ENCODE measurements around the gene PTPRF. TPM values are rescaled to one million over a fixed set of nuclear protein-coding genes. Genes with fewer than 3 reads are reported as not detected.

Gene PTPRF
- total and polyA plus RNA-seq, 2 experiments from 2014 or later: 96.0 to 115 TPM

GRCh38 chr1:43616383-43616782, 85.7 kb downstream of the PTPRF start:
- DNase-seq (ENCODE audit: low spot score): no peak
- no peaks in the 10 kb centered on the region for H3K9me3 ChIP-seq (ENCODE audit: low read depth)
- H4K20me1 ChIP-seq (ENCODE audit: insufficient read depth, poor library complexity, severe bottlenecking): no peaks in the 10 kb centered on the region
- no peaks in the 10 kb centered on the region for H3K27me3 ChIP-seq
- H3K36me3 ChIP-seq (replicated peaks; ENCODE audit: insufficient read depth, low read depth): no peaks in the 10 kb centered on the region
- H3K4me3 ChIP-seq: no peak overlapping the region
- H3K27ac ChIP-seq: no peak overlapping the region
- 96% methylated on average over 6 of the region's 7 CpGs for WGBS (ENCODE audit: low lambda C conversion rate, missing lambda C conversion rate)
- no peak overlapping the region for H3K4me2 ChIP-seq
- H2AFZ ChIP-seq: no peak overlapping the region
- TF ChIP-seq EZH2phosphoT487 (IDR thresholded peaks at IDR 0.05; ENCODE audit: low read depth, severe bottlenecking, unreplicated experiment) (no peak), CTCF (IDR thresholded peaks at IDR 0.05; ENCODE audit: poor library complexity) (no peak), EZH2 (IDR thresholded peaks at IDR 0.05; ENCODE audit: borderline replicate concordance) (no peak)
- no peaks in the 10 kb centered on the region for H3K4me1 ChIP-seq (ENCODE audit: insufficient read depth)
- H3K79me2 ChIP-seq: no peaks in the 10 kb centered on the region
- H3K9me2 ChIP-seq (replicated peaks; ENCODE audit: insufficient read depth): no peaks in the 10 kb centered on the region

GRCh38 chr1:43617011-43617410, 86.3 kb downstream of the PTPRF start:
- H3K4me1 ChIP-seq (ENCODE audit: insufficient read depth): no peaks in the 10 kb centered on the region
- H3K79me2 ChIP-seq: no peaks in the 10 kb centered on the region
- no peaks in the 10 kb centered on the region for H3K36me3 ChIP-seq (replicated peaks; ENCODE audit: insufficient read depth, low read depth)
- H3K4me2 ChIP-seq: no peak overlapping the region
- no peak overlapping the region for H2AFZ ChIP-seq
- no peaks in the 10 kb centered on the region for H4K20me1 ChIP-seq (ENCODE audit: insufficient read depth, poor library complexity, severe bottlenecking)
- no peaks in the 10 kb centered on the region for H3K9me2 ChIP-seq (replicated peaks; ENCODE audit: insufficient read depth)
- H3K9me3 ChIP-seq (ENCODE audit: low read depth): no peaks in the 10 kb centered on the region
- no peaks in the 10 kb centered on the region for H3K27me3 ChIP-seq
- no peak for DNase-seq (ENCODE audit: low spot score)
- 88% methylated on average over 5 of the region's 5 CpGs for WGBS (ENCODE audit: low lambda C conversion rate, missing lambda C conversion rate)
- no peak overlapping the region for H3K4me3 ChIP-seq
- H3K27ac ChIP-seq: no peak overlapping the region
- TF ChIP-seq EZH2phosphoT487 (IDR thresholded peaks at IDR 0.05; ENCODE audit: low read depth, severe bottlenecking, unreplicated experiment): no peak
- no peak for TF ChIP-seq CTCF (IDR thresholded peaks at IDR 0.05; ENCODE audit: poor library complexity)
- TF ChIP-seq EZH2 (IDR thresholded peaks at IDR 0.05; ENCODE audit: borderline replicate concordance): no peak

- no peaks in the 10 kb centered on the region for H3K4me1 ChIP-seq (ENCODE audit: insufficient read depth)
- DNase-seq (ENCODE audit: low spot score): no peak
- no peaks in the 10 kb centered on the region for H4K20me1 ChIP-seq (ENCODE audit: insufficient read depth, poor library complexity, severe bottlenecking)
- H3K27me3 ChIP-seq: no peaks in the 10 kb centered on the region
- H2AFZ ChIP-seq: no peak overlapping the region
- H3K9me3 ChIP-seq (ENCODE audit: low read depth): no peaks in the 10 kb centered on the region
- TF ChIP-seq EZH2phosphoT487 (IDR thresholded peaks at IDR 0.05; ENCODE audit: low read depth, severe bottlenecking, unreplicated experiment): no peak
- no peak for TF ChIP-seq CTCF (IDR thresholded peaks at IDR 0.05; ENCODE audit: poor library complexity)
- TF ChIP-seq EZH2 (IDR thresholded peaks at IDR 0.05; ENCODE audit: borderline replicate concordance): no peak
- 99% methylated on average over 14 of the region's 14 CpGs for WGBS (ENCODE audit: low lambda C conversion rate, missing lambda C conversion rate)
- no peak overlapping the region for H3K27ac ChIP-seq
- H3K36me3 ChIP-seq (replicated peaks; ENCODE audit: insufficient read depth, low read depth): no peaks in the 10 kb centered on the region
- H3K4me3 ChIP-seq: no peak overlapping the region
- no peaks in the 10 kb centered on the region for H3K79me2 ChIP-seq
- H3K9me2 ChIP-seq (replicated peaks; ENCODE audit: insufficient read depth): no peaks in the 10 kb centered on the region
- H3K4me2 ChIP-seq: no peak overlapping the region
These were observed 87.0 kb downstream of the PTPRF start for GRCh38 chr1:43617668-43618067.

Data from hepatocyte (in vitro differentiated cells).